Measurements from ENCODE around the gene KRT4.

Gene KRT4

DNA sequence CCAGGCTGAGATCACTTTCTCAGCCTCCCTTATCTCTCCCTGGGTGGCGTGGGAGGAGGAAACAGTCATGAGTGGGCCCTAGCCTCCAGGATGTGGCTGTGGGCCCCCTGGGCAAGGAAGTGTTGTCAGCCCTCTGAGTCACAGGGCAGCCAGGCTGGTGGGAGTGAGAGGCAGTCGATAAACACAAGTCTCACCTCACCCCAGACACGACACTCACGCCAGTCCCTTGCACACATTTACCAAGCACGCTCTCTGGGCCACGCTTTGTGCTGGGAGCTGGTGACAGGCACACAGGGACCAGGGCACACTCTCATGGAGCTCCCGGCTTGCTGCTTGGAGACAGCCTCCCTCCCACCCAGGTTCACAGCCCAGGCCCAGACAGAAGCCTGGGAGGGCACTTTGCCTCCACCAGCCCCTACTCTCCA, 22.1 kb upstream of the KRT4 start:
- DNase-seq = peak; percentile 14 to 44 (median 28)
- 96% methylated on average over 4 of the region's 7 CpGs for WGBS (ENCODE audit: insufficient coverage)
- CTCF ChIA-PET = no interaction called here

DNA sequence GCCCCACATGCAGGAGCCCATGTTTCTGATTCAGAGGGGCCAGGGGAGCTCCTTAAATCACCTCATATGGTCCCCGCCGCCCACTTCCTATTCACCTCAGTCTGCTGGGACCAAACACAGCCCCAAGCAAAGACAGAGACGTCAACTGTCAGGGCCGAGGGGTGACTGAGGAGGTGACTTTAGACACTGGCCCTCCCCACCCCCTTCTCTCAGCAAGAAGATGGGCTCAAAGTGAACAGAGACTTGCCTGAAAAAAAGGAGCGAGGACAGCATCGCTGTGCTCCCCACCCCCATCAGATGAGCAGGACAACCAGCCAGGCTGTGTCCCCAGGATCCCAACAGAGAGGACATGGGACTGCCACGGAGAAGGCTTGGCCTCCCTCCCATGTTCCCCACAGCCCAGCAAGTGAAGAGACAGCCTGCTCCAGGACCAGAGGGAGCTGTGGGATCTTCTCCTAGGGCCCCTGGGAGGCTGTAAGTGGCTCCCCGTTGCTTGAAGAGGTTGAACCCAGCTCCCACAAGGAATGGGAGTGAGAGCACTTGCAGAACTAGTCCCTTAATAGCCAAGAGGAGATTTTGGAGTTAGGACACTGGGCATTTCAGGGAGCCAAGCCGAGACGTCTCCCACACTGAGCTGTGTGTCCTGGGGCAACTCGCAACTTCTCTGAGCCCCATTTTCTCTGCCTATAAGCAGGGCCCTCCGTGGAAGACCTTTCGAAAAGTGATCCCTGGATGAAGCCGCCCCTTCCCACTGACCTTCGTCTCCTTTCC, 21.5 kb upstream of the KRT4 start:
- Histone ChIP-seq H3K4me1 (ENCODE audit: control extremely low read depth in 1 of 4, control insufficient read depth in 4 of 4, insufficient read depth in 4 of 4, low read length in 3 of 4) (peaks cover 0 to 12% (median 3%) of the 10 kb centered on the region in 4 experiments), H3K4me3 (ENCODE audit: control insufficient read depth in 1 of 7, extremely low read depth in 1 of 7, insufficient read depth in 4 of 7, low read depth in 2 of 7, low read length in 6 of 7) (no peak overlapping the region), H3K9me3 (ENCODE audit: control extremely low read depth in 1 of 5, control insufficient read depth in 4 of 5, insufficient read depth in 2 of 5, low read depth in 1 of 5, low read length in 4 of 5) (no peaks in the 10 kb centered on the region), H3K36me3 (ENCODE audit: control insufficient read depth in 4 of 4, insufficient read depth in 4 of 4, low read length in 3 of 4) (no peaks in the 10 kb centered on the region), H3K27me3 (replicated peaks in 2 of 5; ENCODE audit: control insufficient read depth in 4 of 5, insufficient read depth in 5 of 5, low read length in 4 of 5) (peaks cover 0 to 3% (median 0%) of the 10 kb centered on the region in 5 experiments), H3K27ac (ENCODE audit: insufficient read depth in 1 of 2, low read depth in 1 of 2, low read length in 2 of 2, poor library complexity in 1 of 2, severe bottlenecking in 2 of 2) (no peak overlapping the region)
- 94% methylated on average over 12 of the region's 15 CpGs for whole genome bisulfite sequencing (ENCODE audit: insufficient coverage)
- no peak for DNase-seq
- ChIA-PET POLR2A (no interaction called here), CTCF (no interaction called here)

More for the DNA sequence above, 22.1 kb upstream of the KRT4 start:
- H3K27me3 ChIP-seq (replicated peaks in 2 of 5; ENCODE audit: control insufficient read depth in 4 of 5, insufficient read depth in 5 of 5, low read length in 4 of 5) = peaks cover 0 to 2% (median 0%) of the 10 kb centered on the region in 5 experiments
- H3K4me3 ChIP-seq (ENCODE audit: control insufficient read depth in 1 of 7, extremely low read depth in 1 of 7, insufficient read depth in 4 of 7, low read depth in 2 of 7, low read length in 6 of 7) = no peak overlapping the region
- POLR2A ChIA-PET = no interaction called here
- H3K36me3 ChIP-seq (ENCODE audit: control insufficient read depth in 4 of 4, insufficient read depth in 4 of 4, low read length in 3 of 4) = no peaks in the 10 kb centered on the region
- H3K27ac ChIP-seq (ENCODE audit: insufficient read depth in 1 of 2, low read depth in 1 of 2, low read length in 2 of 2, poor library complexity in 1 of 2, severe bottlenecking in 2 of 2) = no peak overlapping the region
- H3K4me1 ChIP-seq (ENCODE audit: control extremely low read depth in 1 of 4, control insufficient read depth in 4 of 4, insufficient read depth in 4 of 4, low read length in 3 of 4) = peaks cover 0 to 12% (median 3%) of the 10 kb centered on the region in 4 experiments
- H3K9me3 ChIP-seq (ENCODE audit: control extremely low read depth in 1 of 5, control insufficient read depth in 4 of 5, insufficient read depth in 2 of 5, low read depth in 1 of 5, low read length in 4 of 5) = no peaks in the 10 kb centered on the region

GRCh38 chr12:52834727-52835001, 20.7 kb upstream of the KRT4 start:
- Histone ChIP-seq H3K4me3 (ENCODE audit: control insufficient read depth in 1 of 7, extremely low read depth in 1 of 7, insufficient read depth in 4 of 7, low read depth in 2 of 7, low read length in 6 of 7) (no peak overlapping the region), H3K36me3 (ENCODE audit: control insufficient read depth in 4 of 4, insufficient read depth in 4 of 4, low read length in 3 of 4) (no peaks in the 10 kb centered on the region), H3K27ac (ENCODE audit: insufficient read depth in 1 of 2, low read depth in 1 of 2, low read length in 2 of 2, poor library complexity in 1 of 2, severe bottlenecking in 2 of 2) (no peak overlapping the region), H3K9me3 (ENCODE audit: control extremely low read depth in 1 of 5, control insufficient read depth in 4 of 5, insufficient read depth in 2 of 5, low read depth in 1 of 5, low read length in 4 of 5) (no peaks in the 10 kb centered on the region), H3K27me3 (replicated peaks in 2 of 5; ENCODE audit: control insufficient read depth in 4 of 5, insufficient read depth in 5 of 5, low read length in 4 of 5) (peaks cover 0 to 4% (median 0%) of the 10 kb centered on the region in 5 experiments), H3K4me1 (ENCODE audit: control extremely low read depth in 1 of 4, control insufficient read depth in 4 of 4, insufficient read depth in 4 of 4, low read length in 3 of 4) (peaks cover 0 to 12% (median 3%) of the 10 kb centered on the region in 4 experiments)
- CTCF ChIA-PET = no interaction called here
- POLR2A ChIA-PET = no interaction called here
- DNase-seq = no peak
- 85% methylated on average over 3 of the region's 4 CpGs for WGBS (ENCODE audit: insufficient coverage)

- POLR2A ChIA-PET = no interaction called here
- CTCF ChIA-PET = no interaction called here
- Histone ChIP-seq H3K9me3 (ENCODE audit: control extremely low read depth in 1 of 5, control insufficient read depth in 4 of 5, insufficient read depth in 2 of 5, low read depth in 1 of 5, low read length in 4 of 5) (no peaks in the 10 kb centered on the region), H3K4me3 (ENCODE audit: control insufficient read depth in 1 of 7, extremely low read depth in 1 of 7, insufficient read depth in 4 of 7, low read depth in 2 of 7, low read length in 6 of 7) (no peak within 1 kb of the TSS), H3K27ac (ENCODE audit: insufficient read depth in 1 of 2, low read depth in 1 of 2, low read length in 2 of 2, poor library complexity in 1 of 2, severe bottlenecking in 2 of 2) (no peak within 1 kb of the TSS), H3K36me3 (ENCODE audit: control insufficient read depth in 4 of 4, insufficient read depth in 4 of 4, low read length in 3 of 4) (no peaks in the 10 kb centered on the region), H3K27me3 (replicated peaks in 2 of 5; ENCODE audit: control insufficient read depth in 4 of 5, insufficient read depth in 5 of 5, low read length in 4 of 5) (peaks cover 0 to 4% (median 0%) of the 10 kb centered on the region in 5 experiments), H3K4me1 (ENCODE audit: control extremely low read depth in 1 of 4, control insufficient read depth in 4 of 4, insufficient read depth in 4 of 4, low read length in 3 of 4) (peaks cover 0 to 12% (median 3%) of the 10 kb centered on the region in 4 experiments)
- DNase-seq = no peak
- 96% methylated on average over 17 of the region's 22 CpGs for WGBS (ENCODE audit: insufficient coverage)
Measured at GRCh38 chr12:52833922-52834726, 20.2 kb upstream of the KRT4 start, which contains the start of gene KRT79. KRT79 (minus strand) TSS chr12:52834311; CDS start chr12:52834260, 51 bp downstream.

DNA sequence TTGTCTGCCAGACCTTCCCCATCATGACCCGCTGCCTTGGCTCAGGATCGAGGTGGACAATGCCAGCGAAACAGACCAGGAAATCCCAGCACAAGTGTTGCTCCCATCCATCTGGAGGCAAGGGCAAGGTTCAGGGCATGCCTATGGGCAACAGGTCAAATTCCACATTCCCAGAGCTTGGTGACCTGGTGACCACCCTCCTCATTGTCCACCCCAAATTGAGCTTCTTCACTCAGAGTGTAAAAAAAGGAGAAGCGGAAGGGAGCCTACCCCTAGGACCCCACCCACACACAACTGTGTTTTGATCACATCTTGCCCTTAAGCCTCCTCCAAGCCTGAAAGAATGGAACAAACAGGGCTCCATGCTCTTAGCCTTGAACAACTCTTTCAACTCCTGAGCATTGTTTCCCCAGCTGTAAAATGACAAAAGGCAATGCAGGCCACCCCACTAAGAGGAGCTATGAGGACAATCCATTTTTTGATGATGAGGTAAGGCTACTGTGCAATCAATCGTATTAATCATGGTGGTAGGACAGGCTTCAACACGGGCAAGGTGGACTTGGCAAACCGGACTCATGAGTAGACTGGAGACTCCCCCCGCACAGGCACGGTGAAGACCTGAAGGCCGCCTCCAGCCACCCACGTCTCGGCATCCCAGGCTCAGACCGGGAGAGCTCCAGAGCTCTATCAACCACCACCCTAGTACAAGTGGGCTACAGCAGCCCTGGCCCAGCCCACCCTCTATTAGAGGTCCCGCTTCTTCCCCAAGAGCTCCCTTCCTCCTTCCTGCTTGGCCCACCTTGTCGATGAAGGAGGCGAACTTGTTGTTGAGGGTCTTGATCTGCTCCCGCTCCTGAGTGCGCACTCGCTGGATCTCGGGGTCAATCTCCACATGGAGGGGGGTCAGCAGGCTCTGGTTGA, 19.3 kb upstream of the KRT4 start:
- H3K27me3 ChIP-seq (replicated peaks in 2 of 5; ENCODE audit: control insufficient read depth in 4 of 5, insufficient read depth in 5 of 5, low read length in 4 of 5) = peaks cover 0 to 4% (median 0%) of the 10 kb centered on the region in 5 experiments
- H3K36me3 ChIP-seq (ENCODE audit: control insufficient read depth in 4 of 4, insufficient read depth in 4 of 4, low read length in 3 of 4) = no peaks in the 10 kb centered on the region
- H3K4me3 ChIP-seq (ENCODE audit: control insufficient read depth in 1 of 7, extremely low read depth in 1 of 7, insufficient read depth in 4 of 7, low read depth in 2 of 7, low read length in 6 of 7) = no peak overlapping the region
- DNase-seq = no peak
- no peaks in the 10 kb centered on the region for H3K9me3 ChIP-seq (ENCODE audit: control extremely low read depth in 1 of 5, control insufficient read depth in 4 of 5, insufficient read depth in 2 of 5, low read depth in 1 of 5, low read length in 4 of 5)
- ChIA-PET POLR2A (no interaction called here), CTCF (interaction anchor here (0.6 kb wide), 1 partner anchor 417 kb away, joined by 3 read pairs; no protein-coding TSS in a partner anchor)
- H3K4me1 ChIP-seq (ENCODE audit: control extremely low read depth in 1 of 4, control insufficient read depth in 4 of 4, insufficient read depth in 4 of 4, low read length in 3 of 4) = peaks cover 0 to 12% (median 3%) of the 10 kb centered on the region in 4 experiments
- 96% methylated on average over 13 of the region's 20 CpGs for WGBS (ENCODE audit: insufficient coverage)
- no peak overlapping the region for H3K27ac ChIP-seq (ENCODE audit: insufficient read depth in 1 of 2, low read depth in 1 of 2, low read length in 2 of 2, poor library complexity in 1 of 2, severe bottlenecking in 2 of 2)

DNA sequence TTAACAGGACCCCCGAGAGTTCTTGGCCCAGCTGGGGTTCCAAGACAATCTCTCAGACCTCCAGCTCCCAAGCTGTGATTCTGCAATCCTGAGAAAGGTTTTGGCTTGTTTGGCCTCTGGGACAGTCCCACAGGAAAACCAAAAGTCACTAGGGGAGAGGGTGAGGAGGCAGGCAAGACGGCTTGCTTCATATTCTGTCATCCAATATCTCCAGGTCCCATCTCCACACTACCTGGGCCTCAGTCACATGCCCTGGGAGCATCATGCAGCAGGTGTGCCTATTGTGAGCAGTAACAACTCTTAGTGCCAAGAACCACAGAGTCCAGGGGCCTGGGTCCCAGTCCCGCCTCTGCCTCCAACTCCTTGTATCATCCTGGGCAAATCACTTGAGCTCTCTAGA, 18.5 kb upstream of the KRT4 start:
- Histone ChIP-seq H3K36me3 (ENCODE audit: control insufficient read depth in 4 of 4, insufficient read depth in 4 of 4, low read length in 3 of 4) (no peaks in the 10 kb centered on the region), H3K4me3 (ENCODE audit: control insufficient read depth in 1 of 7, extremely low read depth in 1 of 7, insufficient read depth in 4 of 7, low read depth in 2 of 7, low read length in 6 of 7) (no peak overlapping the region), H3K27ac (ENCODE audit: insufficient read depth in 1 of 2, low read depth in 1 of 2, low read length in 2 of 2, poor library complexity in 1 of 2, severe bottlenecking in 2 of 2) (no peak overlapping the region), H3K27me3 (replicated peaks in 2 of 5; ENCODE audit: control insufficient read depth in 4 of 5, insufficient read depth in 5 of 5, low read length in 4 of 5) (peaks cover 0 to 4% (median 0%) of the 10 kb centered on the region in 5 experiments), H3K4me1 (ENCODE audit: control extremely low read depth in 1 of 4, control insufficient read depth in 4 of 4, insufficient read depth in 4 of 4, low read length in 3 of 4) (peaks cover 0 to 12% (median 3%) of the 10 kb centered on the region in 4 experiments), H3K9me3 (ENCODE audit: control extremely low read depth in 1 of 5, control insufficient read depth in 4 of 5, insufficient read depth in 2 of 5, low read depth in 1 of 5, low read length in 4 of 5) (no peaks in the 10 kb centered on the region)
- DNase-seq = no peak
- CTCF ChIA-PET = no interaction called here
- POLR2A ChIA-PET = no interaction called here
- 100% methylated on average over 1 of the region's 3 CpGs for WGBS (ENCODE audit: insufficient coverage)
